IMR-90 (cell line): ENCODE measurements around the gene FCHSD2. TPM values are rescaled to one million over a fixed set of nuclear protein-coding genes. Genes with fewer than 3 reads are reported as not detected.

ENCODE experiments used
- ATAC-seq: fragments of 200-7000 bp; cut with Tn5 transposase; 2 replicates; pipeline ENCODE4 v1.9.1; 2020; ENCODE audit warnings: low read depth, mild to moderate bottlenecking, moderate library complexity
- BruUV-seq: library from RNA; stranded (reverse); fragments of 400-500 nt; replicated peaks from 2 replicates; lab custom pipeline; 2021; lab: Mats Ljungman, UMichigan
- CTCF ChIA-PET: fragments of 300-600 bp; formaldehyde crosslinking; extraction: SDS; loops from one replicate; lab custom pipeline; 2021; ENCODE audit warnings: antibody characterized with exemption; lab: Yijun Ruan, JAX
- POLR2A ChIA-PET: fragments of 300-600 bp; sonication (Branson Sonifier 250); formaldehyde crosslinking; loops from one replicate; lab custom pipeline; 2022; ENCODE audit warnings: antibody characterized with exemption; ENCODE audit not compliant: unreplicated experiment; lab: Charles Lee
- DNase-seq: peaks from one replicate; pipeline ENCODE4 v3.0.0; 2013
- H2AFZ ChIP-seq: replicated peaks from 2 replicates; pipeline ENCODE3; 2013; ENCODE audit warnings: low read length, mild to moderate bottlenecking; ENCODE audit not compliant: poor library complexity
- H2AK5ac ChIP-seq: 2 replicates; pipeline ENCODE4 v1.6.1; 2013; ENCODE audit warnings: low read depth, low read length, inconsistent platforms
- H2AK9ac ChIP-seq: replicated peaks from 2 replicates; pipeline ENCODE3; 2013; ENCODE audit warnings: mild to moderate bottlenecking, low read depth, low read length, moderate library complexity; ENCODE audit not compliant: poor library complexity
- H2BK120ac ChIP-seq: 2 replicates; pipeline ENCODE4 v1.6.1; 2013; ENCODE audit warnings: low read depth, low read length, inconsistent platforms
- H2BK15ac ChIP-seq: 3 replicates; pipeline ENCODE4 v1.6.1; 2013; ENCODE audit warnings: low read depth, low read length, inconsistent platforms
- H2BK20ac ChIP-seq: 2 replicates; pipeline ENCODE4 v1.6.1; 2013; ENCODE audit warnings: low read depth, mild to moderate bottlenecking, inconsistent platforms, low read length, moderate library complexity
- H2BK5ac ChIP-seq: 2 replicates; pipeline ENCODE4 v1.6.1; 2013; ENCODE audit warnings: mild to moderate bottlenecking, low read depth, low read length, inconsistent platforms; ENCODE audit not compliant: poor library complexity, severe bottlenecking
- H3K14ac ChIP-seq: replicated peaks from 2 replicates; pipeline ENCODE4 v1.6.1; 2013; ENCODE audit warnings: low read depth, low read length, inconsistent platforms
- H3K18ac ChIP-seq: 2 replicates; pipeline ENCODE4 v1.6.1; 2013; ENCODE audit warnings: low read depth, low read length, control low read depth
- H3K23ac ChIP-seq: 2 replicates; pipeline ENCODE4 v1.6.1; 2013; ENCODE audit warnings: low read depth, low read length, inconsistent platforms
- H3K27ac ChIP-seq: 2 replicates; pipeline ENCODE4 v1.5.1; 2013; ENCODE audit warnings: mild to moderate bottlenecking, control low read depth, low read length; ENCODE audit not compliant: insufficient read depth
- H3K27me3 ChIP-seq: 2 replicates; pipeline ENCODE4 v1.6.1; 2013; ENCODE audit warnings: low read length; ENCODE audit not compliant: control insufficient read depth, insufficient read depth
- H3K36me3 ChIP-seq: 2 replicates; pipeline ENCODE4 v1.6.1; 2013; ENCODE audit warnings: low read length, mixed read lengths; ENCODE audit not compliant: control insufficient read depth, insufficient read depth
- H3K4ac ChIP-seq: 2 replicates; pipeline ENCODE4 v1.6.1; 2013; ENCODE audit warnings: low read depth, low read length, inconsistent platforms
- H3K4me1 ChIP-seq: 2 replicates; pipeline ENCODE4 v1.6.1; 2013; ENCODE audit warnings: low read length, mixed read lengths; ENCODE audit not compliant: control insufficient read depth, insufficient read depth
- H3K4me2 ChIP-seq: 2 replicates; pipeline ENCODE4 v1.6.1; 2013; ENCODE audit warnings: low read depth, mild to moderate bottlenecking, control low read depth, low read length, moderate library complexity
- H3K4me3 ChIP-seq: 2 replicates; pipeline ENCODE4 v1.5.1; 2013; ENCODE audit warnings: low read depth, mild to moderate bottlenecking, control low read depth, low read length, moderate library complexity; ENCODE audit not compliant: insufficient read depth
- H3K56ac ChIP-seq: 2 replicates; pipeline ENCODE4 v1.6.1; 2013; ENCODE audit warnings: low read length, inconsistent platforms; ENCODE audit not compliant: insufficient read depth; ENCODE audit errors: extremely low read depth
- H3K79me1 ChIP-seq, 2 experiments: 2 replicates each; pipeline ENCODE4 v1.6.1; 2013; ENCODE audit warnings: low read length in 2 of 2, inconsistent platforms in 1 of 2, low read depth in 1 of 2
- H3K9ac ChIP-seq: 2 replicates; pipeline ENCODE4 v1.6.1; 2013; ENCODE audit warnings: low read depth, low read length, control low read depth
- H3K9me1 ChIP-seq: 2 replicates; pipeline ENCODE4 v1.6.1; 2013; ENCODE audit warnings: low read length, inconsistent platforms; ENCODE audit not compliant: insufficient read depth
- H3K9me3 ChIP-seq: 2 replicates; pipeline ENCODE4 v1.6.1; 2013; ENCODE audit warnings: low read length; ENCODE audit not compliant: control insufficient read depth, insufficient read depth
- H4K20me1 ChIP-seq: 2 replicates; pipeline ENCODE4 v1.6.1; 2013; ENCODE audit warnings: low read length, inconsistent platforms; ENCODE audit not compliant: insufficient read depth
- H4K5ac ChIP-seq: 2 replicates; pipeline ENCODE4 v1.6.1; 2013; ENCODE audit warnings: mild to moderate bottlenecking, low read depth, low read length, control low read depth
- H4K8ac ChIP-seq, 2 experiments: 2 replicates each; pipeline ENCODE4 v1.6.1; 2013; ENCODE audit warnings: low read depth in 2 of 2, low read length in 2 of 2, control low read depth in 1 of 2, inconsistent platforms in 1 of 2
- H4K91ac ChIP-seq: 2 replicates; pipeline ENCODE4 v1.6.1; 2013; ENCODE audit warnings: low read depth, low read length, inconsistent platforms; ENCODE audit not compliant: insufficient read depth
- FOS ChIP-seq: fragments of 150-350 bp; IDR thresholded peaks from 2 replicates; pipeline ENCODE4 v1.6.1; 2016; ENCODE audit warnings: low read depth, low read length
- MAFK ChIP-seq: IDR thresholded peaks from 2 replicates; pipeline ENCODE4 v1.6.1; 2012; ENCODE audit warnings: low read depth, low read length, improper control_type of control experiment
- WGBS, 2 experiments: methylation state at CpG; one replicate each; pipeline versions ENCODE4 v1.1.5 to v1.1.7; 2013; ENCODE audit warnings: missing lambda C conversion rate in 2 of 2; ENCODE audit not compliant: insufficient read length in 1 of 2; ENCODE audit errors: extremely low coverage in 2 of 2; 5-methylcytosine and 5-hydroxymethylcytosine counted together
- dilution Hi-C: fragments of 300-500 bp; cut with HindIII; formaldehyde crosslinking; loops from one replicate; pipeline ENCODE4 v1.14.3; 2018; ENCODE audit warnings: low sequenced_read_pairs; ENCODE audit not compliant: unreplicated experiment
- in situ Hi-C: fragments of 300-500 bp; cut with MboI; formaldehyde crosslinking; loops from 3 replicates; pipeline ENCODE4 v1.14.3; 2019; ENCODE audit warnings: low sequenced_read_pairs, inconsistent platforms, mixed read lengths
- intact Hi-C: fragments of 100-400 bp; cut with micrococcal nuclease; formaldehyde crosslinking; loops from 2 replicates; pipeline ENCODE4 v1.10.0; 2022
- polyA plus RNA-seq, 3 experiments: library from polyadenylated mRNA; depleted of rRNA; stranded (reverse); fragments of >200 nt; gene quantifications; 2 replicates each; pipeline ENCODE4 v1.2.3, GENCODE V29; 2012; ENCODE audit warnings: low replicate concordance in 1 of 3
- total RNA-seq: library from RNA; depleted of rRNA; stranded (reverse); fragments of >200 nt; gene quantifications from 2 replicates; pipeline ENCODE4 v1.2.3, GENCODE V29; 2012

Gene FCHSD2
- total and polyA plus RNA-seq, 2 of the 4 experiments (the other 2 are of a cell fraction) = 5.9 to 18.7 TPM

DNA sequence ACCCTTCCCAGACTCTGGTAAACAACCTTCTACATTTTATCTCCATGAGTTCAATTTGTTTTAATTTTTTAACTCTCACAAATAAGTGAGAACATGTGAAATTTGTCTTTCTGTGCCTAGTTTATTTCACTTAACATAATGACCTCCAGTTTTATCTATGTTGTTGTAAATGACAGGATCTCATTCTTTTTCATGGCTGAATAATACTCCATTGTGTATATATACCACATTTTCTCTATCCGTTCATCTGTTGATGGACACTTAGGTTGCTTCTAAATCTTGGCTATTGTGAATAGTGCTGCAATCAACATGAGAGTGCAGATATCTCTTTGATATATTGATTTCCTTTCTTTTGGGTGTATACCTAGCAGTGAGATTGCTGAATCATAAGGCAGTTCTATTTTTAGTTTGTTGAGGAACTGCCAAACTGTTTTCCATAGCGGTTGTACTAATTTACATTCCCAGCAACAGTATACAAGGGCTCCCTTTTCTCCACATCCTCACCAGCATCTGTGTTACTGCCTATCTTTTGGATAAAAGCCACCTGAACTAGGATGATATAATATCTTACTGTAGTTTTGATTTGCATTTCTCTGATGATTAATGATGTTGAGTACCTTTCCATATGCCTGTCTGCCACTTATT lies 234.0 kb downstream of the FCHSD2 start:
- ChIA-PET POLR2A (no interaction called here), CTCF (no interaction called here)
- Histone ChIP-seq H3K56ac (no peak overlapping the region), H3K18ac (no peak overlapping the region), H3K4me1 (no peaks in the 10 kb centered on the region), H2AK9ac (no peak overlapping the region), H3K9me3 (peaks cover 8% of the 10 kb centered on the region), H3K27ac (no peak overlapping the region), H2BK15ac (no peak overlapping the region), H4K91ac (no peak overlapping the region), H4K8ac (no peak overlapping the region), H3K4ac (no peak overlapping the region), H2AFZ (no peak overlapping the region), H3K9ac (no peak overlapping the region), H3K4me2 (no peak overlapping the region), H2BK5ac (no peak overlapping the region), H3K4me3 (no peak overlapping the region), H3K79me1 (peaks cover 0 to 5% of the 10 kb centered on the region in 2 experiments; a peak in 2 of 4 replicates), H4K5ac (no peak overlapping the region), H4K20me1 (no peaks in the 10 kb centered on the region), H2AK5ac (no peak overlapping the region), H3K27me3 (no peaks in the 10 kb centered on the region), H3K14ac (no peak overlapping the region), H3K9me1 (no peaks in the 10 kb centered on the region), H2BK20ac (no peak overlapping the region), H3K23ac (no peak overlapping the region), H2BK120ac (no peak overlapping the region), H3K36me3 (no peaks in the 10 kb centered on the region)
- no peak for ATAC-seq
- no TSS peak for BruUV-seq
- DNase-seq = peak; percentile 41
- dilution Hi-C loops (no loop called here), intact Hi-C loops (no loop called here), in situ Hi-C loops (no loop called here)
- WGBS, 2 experiments = no CpG with 5 or more reads among the region's 2 CpGs
- TF ChIP-seq MAFK = no peak
- no peak for TF ChIP-seq FOS
